Activated CD8-positive, alpha-beta T cell treated with anti-CD3 and anti-CD28 coated beads for 36 hours (primary cell): ENCODE measurements around the gene ELAC2. TPM values are rescaled to one million over a fixed set of nuclear protein-coding genes. Genes with fewer than 3 reads are reported as not detected.

Experiments used
- ATAC-seq: fragments of 200-7000 bp; cut with Tn5 transposase; one replicate; pipeline ENCODE4 v1.10.0; 2021; ENCODE audit warnings: mild to moderate bottlenecking, moderate library complexity
- CTCF ChIA-PET: fragments of 350-600 bp; sonication (Branson Sonifier 250); formaldehyde crosslinking; loops from one replicate; lab custom pipeline; 2021; ENCODE audit warnings: antibody characterized with exemption; lab: Charles Lee
- POLR2A ChIA-PET: fragments of 350-600 bp; sonication (Branson Sonifier 250); formaldehyde crosslinking; loops from one replicate; lab custom pipeline; 2021; ENCODE audit warnings: antibody characterized with exemption; lab: Charles Lee
- DNase-seq: peaks from one replicate; pipeline ENCODE4 v3.0.0-alpha.2; 2020
- H3K27ac Mint-ChIP-seq: one replicate; pipeline ENCODE4 v1.8.0; 2021; ENCODE audit warnings: mild to moderate bottlenecking, mixed read lengths
- H3K27me3 Mint-ChIP-seq: one replicate; pipeline ENCODE4 v1.8.0; 2021; ENCODE audit warnings: mixed read lengths
- H3K36me3 Mint-ChIP-seq: one replicate; pipeline ENCODE4 v1.8.0; 2021; ENCODE audit warnings: low read depth, mixed read lengths
- H3K4me1 Mint-ChIP-seq: one replicate; pipeline ENCODE4 v1.8.0; 2021; ENCODE audit warnings: low read depth, mixed read lengths
- H3K4me3 Mint-ChIP-seq: one replicate; pipeline ENCODE4 v1.8.0; 2021; ENCODE audit warnings: mild to moderate bottlenecking, moderate library complexity, mixed read lengths
- H3K9me3 Mint-ChIP-seq: one replicate; pipeline ENCODE4 v1.8.0; 2021; ENCODE audit warnings: mixed read lengths
- intact Hi-C: fragments of 100-400 bp; cut with micrococcal nuclease; formaldehyde crosslinking; loops from one replicate; pipeline ENCODE4 v1.10.0; 2022
- total RNA-seq, 2 experiments: library from RNA; stranded (reverse); gene quantifications; one replicate each; pipeline ENCODE4 v1.2.3, GENCODE V29; 2021
- TF ChIP-seq, protein P1 (sequence below): fragments of 200-600 bp; IDR thresholded peaks from one replicate; pipeline ENCODE4 v1.8.0; 2022; ENCODE audit warnings: antibody characterized with exemption, mild to moderate bottlenecking

Gene ELAC2
- total RNA-seq, 2 experiments from 2014 or later, result 60.1 to 67.6 TPM

DNA sequence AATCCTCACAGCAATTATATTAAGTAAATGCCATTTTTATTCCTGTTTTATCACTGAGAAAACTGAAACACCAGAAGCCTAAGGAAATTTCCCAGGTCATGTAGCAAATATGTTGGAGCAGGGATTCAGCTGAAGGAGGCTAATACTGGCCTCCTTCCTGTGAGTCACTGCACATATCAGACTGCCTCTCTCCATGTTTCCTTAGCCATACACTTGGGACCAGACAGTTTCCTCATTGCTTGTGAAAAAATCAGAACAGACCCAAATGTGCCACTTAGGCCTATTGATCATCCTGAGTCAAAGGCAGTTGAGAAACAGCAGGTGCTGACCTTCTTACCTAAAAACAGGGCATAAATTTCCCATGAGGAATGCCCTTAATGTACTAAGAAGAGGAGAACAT is 18.9 kb upstream of the ELAC2 start:
- Mint-ChIP-seq H3K4me1 (peaks cover 3% of the 10 kb centered on the region), H3K27ac (no peak overlapping the region), H3K9me3 (no peaks in the 10 kb centered on the region), H3K36me3 (no peaks in the 10 kb centered on the region), H3K27me3 (no peaks in the 10 kb centered on the region), H3K4me3 (no peak overlapping the region)
- TF ChIP-seq, protein P1, sequence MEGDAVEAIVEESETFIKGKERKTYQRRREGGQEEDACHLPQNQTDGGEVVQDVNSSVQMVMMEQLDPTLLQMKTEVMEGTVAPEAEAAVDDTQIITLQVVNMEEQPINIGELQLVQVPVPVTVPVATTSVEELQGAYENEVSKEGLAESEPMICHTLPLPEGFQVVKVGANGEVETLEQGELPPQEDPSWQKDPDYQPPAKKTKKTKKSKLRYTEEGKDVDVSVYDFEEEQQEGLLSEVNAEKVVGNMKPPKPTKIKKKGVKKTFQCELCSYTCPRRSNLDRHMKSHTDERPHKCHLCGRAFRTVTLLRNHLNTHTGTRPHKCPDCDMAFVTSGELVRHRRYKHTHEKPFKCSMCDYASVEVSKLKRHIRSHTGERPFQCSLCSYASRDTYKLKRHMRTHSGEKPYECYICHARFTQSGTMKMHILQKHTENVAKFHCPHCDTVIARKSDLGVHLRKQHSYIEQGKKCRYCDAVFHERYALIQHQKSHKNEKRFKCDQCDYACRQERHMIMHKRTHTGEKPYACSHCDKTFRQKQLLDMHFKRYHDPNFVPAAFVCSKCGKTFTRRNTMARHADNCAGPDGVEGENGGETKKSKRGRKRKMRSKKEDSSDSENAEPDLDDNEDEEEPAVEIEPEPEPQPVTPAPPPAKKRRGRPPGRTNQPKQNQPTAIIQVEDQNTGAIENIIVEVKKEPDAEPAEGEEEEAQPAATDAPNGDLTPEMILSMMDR, result no peak
- DNase-seq (no peak), ATAC-seq (no peak)
- ChIA-PET POLR2A (no interaction called here), CTCF (no interaction called here)
- intact Hi-C loops, result no loop called here

DNA sequence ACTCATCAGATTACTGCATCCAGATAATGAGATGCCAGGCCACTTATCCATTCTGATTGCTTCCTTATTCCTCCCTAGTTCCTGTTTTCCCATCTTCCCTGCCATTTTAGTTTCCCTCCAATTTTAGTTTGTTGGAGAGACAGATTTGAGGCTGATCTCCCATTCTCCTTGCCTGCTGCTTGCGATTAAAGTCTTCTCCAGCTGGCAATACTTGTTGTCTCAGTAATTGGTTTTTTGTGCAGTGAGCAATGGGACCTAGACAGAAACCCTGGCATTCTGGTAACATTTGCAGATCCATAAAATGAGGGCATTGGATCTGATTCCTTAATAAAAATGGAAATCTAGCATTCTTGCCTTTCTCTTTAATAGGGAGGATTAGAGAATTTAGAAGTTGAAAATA is 17.6 kb upstream of the ELAC2 start:
- DNase-seq (no peak), ATAC-seq (no peak)
- ChIA-PET POLR2A (no interaction called here), CTCF (no interaction called here)
- Mint-ChIP-seq H3K9me3 (no peaks in the 10 kb centered on the region), H3K27me3 (no peaks in the 10 kb centered on the region), H3K36me3 (no peaks in the 10 kb centered on the region), H3K27ac (no peak overlapping the region), H3K4me1 (peaks cover 6% of the 10 kb centered on the region), H3K4me3 (no peak overlapping the region)
- TF ChIP-seq, protein P1, result no peak
- intact Hi-C loops, result no loop called here

- H3K36me3 Mint-ChIP-seq, result no peaks in the 10 kb centered on the region
- TF ChIP-seq, protein P1, result peak; percentile 84
- peak overlapping the region; percentile 48 for H3K27ac Mint-ChIP-seq
- ChIA-PET CTCF (interaction anchor here (1.1 to 6.1 kb wide), 12 partner anchors 8 to 1895 kb away, joined by 3 to 214 read pairs (median 7); partner anchors contain the start of gene ELAC2), POLR2A (interaction anchor here (1.2 kb wide), 1 partner anchor 13 kb away, joined by 5 read pairs; the partner anchor contains the start of gene ELAC2)
- peaks cover 2% of the 10 kb centered on the region for H3K27me3 Mint-ChIP-seq
- H3K4me3 Mint-ChIP-seq, result no peak overlapping the region
- H3K4me1 Mint-ChIP-seq, result peaks cover 6% of the 10 kb centered on the region
- peak; percentile 65 for DNase-seq
- no peaks in the 10 kb centered on the region for H3K9me3 Mint-ChIP-seq
- peak; percentile 79 for ATAC-seq
- intact Hi-C loops, result no loop called here
These were observed 14.0 kb upstream of the ELAC2 start for GRCh38 chr17:13031718-13032350.

DNA sequence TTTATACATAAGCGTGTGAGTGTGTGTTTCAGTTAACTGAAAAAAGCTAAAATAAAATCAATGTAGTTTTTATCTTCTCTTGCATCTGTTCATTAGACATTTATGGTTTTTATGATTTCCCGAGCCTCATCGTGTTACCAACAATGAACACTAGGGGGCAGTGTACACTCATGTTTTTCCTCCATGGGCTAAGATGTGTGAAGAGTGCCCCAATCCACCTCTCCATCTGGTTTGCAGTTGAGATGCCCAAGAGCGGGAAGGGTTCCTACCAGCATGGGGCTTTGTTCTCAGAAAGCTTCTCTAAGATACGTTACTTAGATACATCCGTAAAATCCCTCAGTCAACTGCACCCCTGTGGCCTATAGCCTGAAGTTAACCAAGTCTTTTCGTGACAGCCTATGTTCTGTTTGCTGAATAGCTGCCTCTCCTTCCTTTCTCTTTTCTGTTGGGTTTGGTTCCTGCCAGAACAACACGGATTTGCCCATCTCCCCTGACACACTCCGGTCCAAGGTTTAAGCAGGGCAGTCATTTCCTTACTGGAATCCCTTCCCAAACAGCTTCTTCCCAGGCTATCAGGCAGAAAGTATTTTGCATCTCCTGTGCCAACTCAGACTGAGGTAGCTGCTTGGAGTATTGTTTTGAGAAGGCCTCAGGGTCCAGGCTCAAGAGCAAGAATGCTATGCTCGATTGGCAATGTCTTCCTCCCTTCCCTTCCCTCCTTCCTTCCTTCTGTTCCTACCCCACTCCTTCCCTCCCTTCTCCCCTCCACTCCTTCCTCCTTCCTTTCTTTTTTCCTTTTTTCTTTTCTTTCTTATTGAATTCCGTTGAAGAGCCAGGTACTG is 12.9 kb upstream of the ELAC2 start:
- TF ChIP-seq, protein P1, result peak; percentile 79
- peak; percentile 74 for ATAC-seq
- no peak overlapping the region for H3K27ac Mint-ChIP-seq

More for the DNA sequence above, 12.9 kb upstream of the ELAC2 start:
- H3K9me3 Mint-ChIP-seq, result no peaks in the 10 kb centered on the region
- H3K27me3 Mint-ChIP-seq, result peaks cover 8% of the 10 kb centered on the region
- intact Hi-C loops, result no loop called here
- H3K4me1 Mint-ChIP-seq, result peaks cover 6% of the 10 kb centered on the region
- peak; percentile 68 for DNase-seq
- ChIA-PET CTCF (interaction anchor here (0.6 to 6.1 kb wide), 27 partner anchors 7 to 1896 kb away, joined by 3 to 214 read pairs (median 5); partner anchors contain the start of gene ELAC2), POLR2A (interaction anchor here (0.6 to 1.4 kb wide), 3 partner anchors 12 to 1271 kb away, joined by 3 to 11 read pairs (median 3); partner anchors contain the start of gene ELAC2)
- H3K4me3 Mint-ChIP-seq, result no peak overlapping the region
- no peaks in the 10 kb centered on the region for H3K36me3 Mint-ChIP-seq
